Measurements from ENCODE around the gene TFPI.

The TFPI gene

DNA sequence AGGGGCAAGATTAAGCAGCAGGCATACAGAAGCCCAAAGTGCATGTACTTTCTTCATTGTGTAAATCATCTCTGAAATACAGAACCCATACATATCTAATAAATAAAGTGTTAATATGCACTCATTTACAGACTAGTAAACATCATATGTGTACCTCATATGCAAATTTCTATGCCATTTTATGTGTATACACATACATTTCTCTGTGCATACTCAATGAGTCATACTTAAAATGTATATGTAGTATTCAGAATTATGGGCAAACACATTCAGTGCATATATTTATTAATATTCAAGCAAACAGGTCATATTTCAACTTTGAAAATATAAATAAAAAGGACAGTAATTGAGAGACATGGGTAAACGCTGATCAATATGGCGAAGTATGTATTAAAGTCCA lies 50.5 kb downstream of the TFPI start:
- DNase-seq: no peak

GRCh38 chr2:187502467-187502866 lies 51.8 kb downstream of the TFPI start:
- no peak for DNase-seq

- no peak for DNase-seq
Observed at GRCh38 chr2:187500585-187501359, 53.5 kb downstream of the TFPI start.

DNA sequence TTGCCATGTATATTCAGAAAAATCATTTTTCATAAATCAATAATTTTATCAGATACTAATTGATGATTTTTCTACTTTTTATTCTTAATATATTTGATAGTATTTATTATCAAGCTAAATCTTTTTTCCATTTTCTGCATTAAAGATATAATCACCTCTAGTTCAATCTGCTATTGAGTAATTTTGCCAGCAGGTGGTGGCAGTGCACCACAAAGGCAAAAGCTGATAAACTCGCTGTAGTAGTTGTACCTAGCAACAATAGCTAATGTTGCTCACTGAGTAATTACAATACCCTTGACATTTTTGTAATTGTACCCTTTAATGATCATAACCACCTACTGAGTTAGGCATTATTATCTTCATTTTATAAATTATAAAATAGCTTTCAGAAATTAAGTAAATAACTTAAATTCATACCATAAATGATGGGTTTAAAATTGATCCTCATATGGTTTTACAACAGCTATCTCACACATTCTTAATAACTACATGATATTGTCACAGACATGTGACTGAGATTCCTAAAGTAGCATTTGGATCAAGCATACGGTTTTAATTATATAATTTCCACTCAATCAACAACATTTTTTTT lies 54.2 kb downstream of the TFPI start:
- peak; percentile 53 to 60 for DNase-seq

DNA sequence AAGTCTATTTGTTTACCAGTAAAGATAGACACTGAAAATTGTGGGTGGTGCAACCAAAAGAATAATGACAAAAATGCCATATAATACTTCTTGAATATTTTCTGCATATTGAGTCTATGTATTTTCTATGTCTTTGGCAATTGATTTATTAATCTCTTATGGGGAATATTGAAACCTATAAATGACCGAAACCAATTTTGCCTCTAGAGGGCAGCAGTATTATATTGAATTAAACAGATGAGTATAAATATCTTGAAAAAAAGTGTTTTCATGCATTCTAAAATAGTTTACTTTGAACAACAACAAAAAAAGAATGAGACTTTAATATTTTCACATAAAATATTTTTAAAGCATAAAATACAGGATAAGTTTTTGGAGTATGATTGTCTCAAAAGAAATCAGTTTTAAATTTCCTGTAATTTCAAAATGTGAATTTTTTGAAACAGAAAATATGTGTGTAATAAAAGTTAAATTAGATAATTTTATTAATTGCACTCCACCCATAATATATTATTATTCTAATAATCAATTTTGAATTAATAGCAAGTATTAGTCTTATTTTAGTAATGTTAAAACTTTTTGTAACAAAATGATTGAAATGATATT lies 56.3 kb downstream of the TFPI start:
- DNase-seq: no peak

GRCh38 chr2:187497140-187497539 lies 57.1 kb downstream of the TFPI start:
- no peak for DNase-seq

GRCh38 chr2:187495324-187495723 lies 58.9 kb downstream of the TFPI start:
- DNase-seq: no peak

- DNase-seq: no peak
Observed at GRCh38 chr2:187493877-187494568, 60.2 kb downstream of the TFPI start.

DNA sequence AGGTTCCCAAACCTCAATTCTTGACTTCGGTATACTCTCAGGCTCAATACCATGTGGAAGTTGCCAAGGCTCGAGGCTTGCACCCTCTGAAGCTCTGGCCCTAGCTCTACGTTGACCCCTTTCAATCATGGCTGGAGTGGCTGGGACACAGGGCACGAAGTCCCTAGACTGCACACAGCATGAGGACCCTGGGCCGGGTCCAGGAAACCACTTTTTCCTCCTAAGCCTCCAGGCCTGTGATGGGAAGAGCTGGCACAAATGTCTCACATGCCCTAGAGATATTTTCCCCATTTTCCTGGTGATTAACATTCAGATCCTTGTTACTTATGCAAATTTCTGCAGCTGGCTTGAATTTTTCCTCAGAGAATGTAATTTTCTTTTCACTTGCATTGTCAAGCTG lies 61.1 kb downstream of the TFPI start:
- no peak for DNase-seq

DNA sequence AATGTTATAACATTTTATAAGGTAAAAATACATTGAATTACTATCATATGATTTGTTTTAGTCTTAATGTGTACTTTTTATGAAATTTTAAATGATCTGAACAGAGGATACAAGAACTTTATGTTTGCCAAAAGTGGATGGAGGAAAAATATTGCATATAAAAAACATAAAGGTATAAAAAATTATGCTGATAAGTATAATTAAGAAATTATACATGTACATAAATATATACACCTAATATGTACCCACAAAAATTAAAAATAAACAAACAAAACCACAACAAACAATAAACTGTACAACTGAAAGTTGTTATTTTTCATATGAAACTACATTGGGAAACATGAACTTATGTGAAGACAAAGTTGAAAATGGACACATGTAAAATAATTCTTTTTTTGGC lies 68.0 kb downstream of the TFPI start:
- DNase-seq: no peak

GRCh38 chr2:187485523-187485922 lies 68.7 kb downstream of the TFPI start:
- no peak for DNase-seq

DNA sequence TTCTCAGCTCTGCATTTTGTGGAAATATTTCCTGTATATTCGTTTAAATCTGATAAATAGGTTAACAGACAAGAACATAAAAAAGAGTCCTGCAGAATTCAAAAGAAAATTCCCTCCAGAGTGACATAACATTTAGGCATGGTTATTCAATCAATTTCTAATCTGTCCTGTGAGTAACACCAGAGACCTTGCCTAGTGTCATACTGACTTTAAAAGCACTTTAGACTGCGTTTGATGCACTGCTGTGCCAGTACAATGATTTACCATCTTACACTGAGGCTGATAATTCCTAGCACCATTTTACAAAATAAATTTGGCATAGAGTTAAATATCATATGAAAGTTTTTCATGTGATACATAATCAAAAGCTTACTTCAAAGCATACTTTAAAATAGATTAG lies 70.7 kb downstream of the TFPI start:
- no peak for DNase-seq

GRCh38 chr2:187482796-187483195 lies 71.4 kb downstream of the TFPI start:
- DNase-seq: no peak

GRCh38 chr2:187481543-187481942 lies 72.7 kb downstream of the TFPI start:
- no peak for DNase-seq

DNA sequence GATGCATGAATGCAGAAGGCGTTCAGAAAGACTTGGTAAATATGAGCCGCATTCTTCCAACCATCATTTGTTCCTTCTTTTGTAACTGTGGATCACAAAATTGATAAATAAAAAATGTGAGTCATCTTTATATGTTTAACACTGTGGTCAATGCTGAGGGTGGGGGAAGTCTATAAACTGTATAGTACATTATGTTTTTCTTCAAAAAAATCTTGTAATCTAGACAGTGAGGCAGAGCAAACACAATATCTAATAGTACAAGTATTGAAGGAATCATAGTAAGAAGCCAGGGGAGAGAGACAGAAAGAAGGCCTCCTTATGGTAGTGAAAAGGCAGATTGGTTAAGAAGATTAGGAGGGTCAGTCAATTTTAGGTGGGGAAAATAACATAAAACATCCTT lies 75.5 kb downstream of the TFPI start:
- no peak for DNase-seq

DNA sequence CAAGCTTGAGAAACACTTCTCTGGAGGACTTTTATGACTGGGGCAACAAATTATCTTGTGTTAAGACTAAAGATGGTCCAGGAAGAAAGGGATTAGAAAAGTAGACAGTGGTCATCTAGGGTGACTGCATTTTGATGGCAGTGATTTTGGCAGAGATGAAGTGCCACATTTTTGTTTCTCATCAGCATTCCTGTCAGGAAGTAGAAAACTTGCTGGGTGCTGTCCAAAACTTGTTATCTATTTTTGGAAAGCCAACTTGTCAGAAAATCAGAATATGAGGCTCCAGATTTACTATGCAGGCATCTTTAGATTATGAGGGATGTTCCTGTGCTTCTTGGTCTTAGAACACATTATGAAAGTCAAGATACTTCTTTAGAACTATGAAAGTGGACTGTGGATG lies 77.2 kb downstream of the TFPI start:
- no peak for DNase-seq

DNA sequence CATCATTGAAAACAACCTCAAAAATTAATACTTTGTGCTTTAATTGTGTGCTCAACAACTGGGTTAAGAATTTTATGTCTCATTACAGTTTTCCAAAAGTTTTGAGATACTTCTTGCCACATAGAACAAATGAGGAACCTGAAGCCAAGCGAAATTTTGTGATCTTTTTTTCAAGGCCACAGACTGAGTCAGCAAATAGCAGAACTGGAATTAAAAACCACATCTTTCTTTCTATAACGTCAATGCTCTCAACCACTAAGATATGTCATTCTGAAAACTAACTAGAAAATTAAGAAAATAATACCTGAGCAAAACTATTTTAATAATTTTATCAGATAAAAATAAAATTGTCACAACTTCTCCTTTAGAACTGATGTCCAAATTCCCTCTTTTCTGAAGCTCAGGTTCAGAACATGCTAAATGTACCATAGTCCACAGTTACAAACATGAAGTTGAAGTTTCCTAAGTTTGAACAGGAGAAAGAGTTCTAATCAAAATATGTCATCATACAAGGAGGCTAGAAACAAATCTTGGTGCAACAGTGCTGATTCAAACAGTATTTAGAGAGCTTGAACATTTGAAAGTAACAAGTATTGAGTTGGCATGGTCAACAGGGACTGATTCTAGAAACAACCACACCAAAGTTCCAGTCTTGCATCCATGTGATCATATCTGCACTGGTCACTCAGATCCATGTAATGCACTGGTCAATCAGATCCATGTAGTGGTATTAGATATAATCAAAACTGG lies 78.6 kb downstream of the TFPI start:
- no peak for DNase-seq

GRCh38 chr2:187470698-187471097 lies 83.5 kb downstream of the TFPI start:
- DNase-seq: no peak

- no peak for DNase-seq
Observed at GRCh38 chr2:187469538-187469937, 84.7 kb downstream of the TFPI start.

GRCh38 chr2:187468262-187468661 lies 86.0 kb downstream of the TFPI start:
- no peak for DNase-seq

- DNase-seq: no peak
Observed at GRCh38 chr2:187466129-187466792, 88.0 kb downstream of the TFPI start.

- DNase-seq: no peak
Observed at GRCh38 chr2:187462839-187463238, 91.4 kb downstream of the TFPI start.
